Measurements from ENCODE around the gene APRT. TPM values are rescaled to one million over a fixed set of nuclear protein-coding genes. Genes with fewer than 3 reads are reported as not detected.
A peak's percentile ranks its signal among the peaks of the same experiment; 100 is the strongest.

The APRT gene
- total and polyA plus RNA-seq, 9 of the 15 experiments (the other 6 are each of a cell fraction or from before 2014, with no cell fraction given), result 41.7 to 409 (median 146) TPM

GRCh38 chr16:88800277-88800592 lies 11.5 kb downstream of the APRT start (continued):
- TF ChIP-seq, protein P1, sequence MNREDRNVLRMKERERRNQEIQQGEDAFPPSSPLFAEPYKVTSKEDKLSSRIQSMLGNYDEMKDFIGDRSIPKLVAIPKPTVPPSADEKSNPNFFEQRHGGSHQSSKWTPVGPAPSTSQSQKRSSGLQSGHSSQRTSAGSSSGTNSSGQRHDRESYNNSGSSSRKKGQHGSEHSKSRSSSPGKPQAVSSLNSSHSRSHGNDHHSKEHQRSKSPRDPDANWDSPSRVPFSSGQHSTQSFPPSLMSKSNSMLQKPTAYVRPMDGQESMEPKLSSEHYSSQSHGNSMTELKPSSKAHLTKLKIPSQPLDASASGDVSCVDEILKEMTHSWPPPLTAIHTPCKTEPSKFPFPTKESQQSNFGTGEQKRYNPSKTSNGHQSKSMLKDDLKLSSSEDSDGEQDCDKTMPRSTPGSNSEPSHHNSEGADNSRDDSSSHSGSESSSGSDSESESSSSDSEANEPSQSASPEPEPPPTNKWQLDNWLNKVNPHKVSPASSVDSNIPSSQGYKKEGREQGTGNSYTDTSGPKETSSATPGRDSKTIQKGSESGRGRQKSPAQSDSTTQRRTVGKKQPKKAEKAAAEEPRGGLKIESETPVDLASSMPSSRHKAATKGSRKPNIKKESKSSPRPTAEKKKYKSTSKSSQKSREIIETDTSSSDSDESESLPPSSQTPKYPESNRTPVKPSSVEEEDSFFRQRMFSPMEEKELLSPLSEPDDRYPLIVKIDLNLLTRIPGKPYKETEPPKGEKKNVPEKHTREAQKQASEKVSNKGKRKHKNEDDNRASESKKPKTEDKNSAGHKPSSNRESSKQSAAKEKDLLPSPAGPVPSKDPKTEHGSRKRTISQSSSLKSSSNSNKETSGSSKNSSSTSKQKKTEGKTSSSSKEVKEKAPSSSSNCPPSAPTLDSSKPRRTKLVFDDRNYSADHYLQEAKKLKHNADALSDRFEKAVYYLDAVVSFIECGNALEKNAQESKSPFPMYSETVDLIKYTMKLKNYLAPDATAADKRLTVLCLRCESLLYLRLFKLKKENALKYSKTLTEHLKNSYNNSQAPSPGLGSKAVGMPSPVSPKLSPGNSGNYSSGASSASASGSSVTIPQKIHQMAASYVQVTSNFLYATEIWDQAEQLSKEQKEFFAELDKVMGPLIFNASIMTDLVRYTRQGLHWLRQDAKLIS (CRISPR knock-in tag; IDR thresholded peaks at IDR 0.05), result no peak
- TF ChIP-seq EP400 (IDR thresholded peaks at IDR 0.05) (peak; percentile 19; the same call in 1 of the 2 replicates), SP1 (CRISPR knock-in tag; IDR thresholded peaks at IDR 0.05) (0 out of 2 replicates have a peak, but pooled peaks have one; percentile 39), ASH1L (IDR thresholded peaks at IDR 0.05; ENCODE audit: borderline replicate concordance, low read depth, partially characterized antibody) (no peak), JUNB (CRISPR knock-in tag; conservative IDR thresholded peaks at IDR 0.05) (no peak), RAD51 (IDR thresholded peaks at IDR 0.05; ENCODE audit: borderline replicate concordance, low read depth) (0 out of 2 replicates have a peak, but pooled peaks have one; percentile 1), TFAP4 (CRISPR knock-in tag; IDR thresholded peaks at IDR 0.05; ENCODE audit: borderline replicate concordance) (peak; percentile 56; the same call in 1 of the 2 replicates), ZNF217 (CRISPR knock-in tag; IDR thresholded peaks at IDR 0.05) (no peak), ETS1 (conservative IDR thresholded peaks at IDR 0.05; ENCODE audit: control insufficient read depth, low read depth, low read length) (no peak), CREB3L1 (IDR thresholded peaks at IDR 0.05; ENCODE audit: borderline replicate concordance, low read depth) (peak; percentile 86; the same call in 1 of the 2 replicates), DACH1 (IDR thresholded peaks at IDR 0.05; ENCODE audit: partially characterized antibody) (peak; percentile 2)
- TF ChIP-seq, protein P2, sequence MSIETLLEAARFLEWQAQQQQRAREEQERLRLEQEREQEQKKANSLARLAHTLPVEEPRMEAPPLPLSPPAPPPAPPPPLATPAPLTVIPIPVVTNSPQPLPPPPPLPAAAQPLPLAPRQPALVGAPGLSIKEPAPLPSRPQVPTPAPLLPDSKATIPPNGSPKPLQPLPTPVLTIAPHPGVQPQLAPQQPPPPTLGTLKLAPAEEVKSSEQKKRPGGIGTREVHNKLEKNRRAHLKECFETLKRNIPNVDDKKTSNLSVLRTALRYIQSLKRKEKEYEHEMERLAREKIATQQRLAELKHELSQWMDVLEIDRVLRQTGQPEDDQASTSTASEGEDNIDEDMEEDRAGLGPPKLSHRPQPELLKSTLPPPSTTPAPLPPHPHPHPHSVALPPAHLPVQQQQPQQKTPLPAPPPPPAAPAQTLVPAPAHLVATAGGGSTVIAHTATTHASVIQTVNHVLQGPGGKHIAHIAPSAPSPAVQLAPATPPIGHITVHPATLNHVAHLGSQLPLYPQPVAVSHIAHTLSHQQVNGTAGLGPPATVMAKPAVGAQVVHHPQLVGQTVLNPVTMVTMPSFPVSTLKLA (conservative IDR thresholded peaks at IDR 0.05), result 0 out of 4 replicates have a peak, but pooled peaks of 1 of the 2 experiments have one; percentile 1
- TF ChIP-seq, protein P3, sequence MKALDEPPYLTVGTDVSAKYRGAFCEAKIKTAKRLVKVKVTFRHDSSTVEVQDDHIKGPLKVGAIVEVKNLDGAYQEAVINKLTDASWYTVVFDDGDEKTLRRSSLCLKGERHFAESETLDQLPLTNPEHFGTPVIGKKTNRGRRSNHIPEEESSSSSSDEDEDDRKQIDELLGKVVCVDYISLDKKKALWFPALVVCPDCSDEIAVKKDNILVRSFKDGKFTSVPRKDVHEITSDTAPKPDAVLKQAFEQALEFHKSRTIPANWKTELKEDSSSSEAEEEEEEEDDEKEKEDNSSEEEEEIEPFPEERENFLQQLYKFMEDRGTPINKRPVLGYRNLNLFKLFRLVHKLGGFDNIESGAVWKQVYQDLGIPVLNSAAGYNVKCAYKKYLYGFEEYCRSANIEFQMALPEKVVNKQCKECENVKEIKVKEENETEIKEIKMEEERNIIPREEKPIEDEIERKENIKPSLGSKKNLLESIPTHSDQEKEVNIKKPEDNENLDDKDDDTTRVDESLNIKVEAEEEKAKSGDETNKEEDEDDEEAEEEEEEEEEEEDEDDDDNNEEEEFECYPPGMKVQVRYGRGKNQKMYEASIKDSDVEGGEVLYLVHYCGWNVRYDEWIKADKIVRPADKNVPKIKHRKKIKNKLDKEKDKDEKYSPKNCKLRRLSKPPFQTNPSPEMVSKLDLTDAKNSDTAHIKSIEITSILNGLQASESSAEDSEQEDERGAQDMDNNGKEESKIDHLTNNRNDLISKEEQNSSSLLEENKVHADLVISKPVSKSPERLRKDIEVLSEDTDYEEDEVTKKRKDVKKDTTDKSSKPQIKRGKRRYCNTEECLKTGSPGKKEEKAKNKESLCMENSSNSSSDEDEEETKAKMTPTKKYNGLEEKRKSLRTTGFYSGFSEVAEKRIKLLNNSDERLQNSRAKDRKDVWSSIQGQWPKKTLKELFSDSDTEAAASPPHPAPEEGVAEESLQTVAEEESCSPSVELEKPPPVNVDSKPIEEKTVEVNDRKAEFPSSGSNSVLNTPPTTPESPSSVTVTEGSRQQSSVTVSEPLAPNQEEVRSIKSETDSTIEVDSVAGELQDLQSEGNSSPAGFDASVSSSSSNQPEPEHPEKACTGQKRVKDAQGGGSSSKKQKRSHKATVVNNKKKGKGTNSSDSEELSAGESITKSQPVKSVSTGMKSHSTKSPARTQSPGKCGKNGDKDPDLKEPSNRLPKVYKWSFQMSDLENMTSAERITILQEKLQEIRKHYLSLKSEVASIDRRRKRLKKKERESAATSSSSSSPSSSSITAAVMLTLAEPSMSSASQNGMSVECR (CRISPR knock-in tag; IDR thresholded peaks at IDR 0.05), result peak; percentile 6; the same call in 1 of the 2 replicates
